Measurements from ENCODE around the gene FAM241A.

DNA sequence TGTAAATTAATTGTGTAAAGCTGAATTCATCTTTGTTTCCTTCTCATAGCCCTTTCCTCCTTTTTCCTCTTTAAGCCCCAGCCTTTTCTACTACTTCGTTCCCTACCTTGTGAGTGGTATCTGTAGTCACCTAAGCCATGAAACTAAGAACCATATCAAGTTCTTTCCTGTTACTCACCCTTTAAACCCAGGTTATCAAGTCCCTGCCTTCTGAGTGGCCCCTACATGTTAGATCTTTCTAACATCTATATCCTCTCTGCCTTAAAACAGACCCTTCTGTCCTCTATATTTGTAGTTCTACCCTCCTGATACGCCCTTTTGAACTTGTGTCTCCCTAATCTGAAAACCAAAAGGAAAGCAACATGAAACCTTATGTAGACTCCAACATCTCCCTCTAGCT lies 93.6 kb downstream of the FAM241A start:
- TF ChIP-seq CTCF (IDR thresholded peaks at IDR 0.05), result no peak
- TF ChIP-seq POLR2A (IDR thresholded peaks at IDR 0.05), result no peak

Data from upper lobe of left lung (tissue), 4 donors.